Stimulated activated CD8-positive, alpha-beta memory T cell treated with anti-CD3 and anti-CD28 coated beads, Interleukin-12 subunit alpha, Interleukin-12 subunit beta, amount 100 ng/mL, for 1 hour (primary cell): ENCODE measurements around the gene WFDC5.
A peak's percentile ranks its signal among the peaks of the same experiment; 100 is the strongest.
"Not testable (repeated sequence)": the region's sequence is repeated elsewhere in the genome, so short reads cannot be mapped to it uniquely, and the experiment has no call there.

Source experiments
- DNase-seq: peaks from one replicate; pipeline ENCODE4 v3.0.0-alpha.2; 2020; ENCODE audit warnings: low read depth

The WFDC5 gene

GRCh38 chr20:45114465-45115385 lies at the start of gene WFDC5:
Gene WFDC5 (minus strand): TSS chr20:45115174. CDS start chr20:45115083, 91 bp downstream.
- DNase-seq: no peak

GRCh38 chr20:45163083-45163803 lies 48.3 kb upstream of the WFDC5 start:
- DNase-seq: no peak

GRCh38 chr20:45157962-45158361 lies 43.0 kb upstream of the WFDC5 start:
- DNase-seq: no peak

GRCh38 chr20:45156713-45157112 lies 41.7 kb upstream of the WFDC5 start:
- DNase-seq: no peak

- not testable (repeated sequence) for DNase-seq
Measured at GRCh38 chr20:45154794-45155193, 39.8 kb upstream of the WFDC5 start.

GRCh38 chr20:45154183-45154582 lies 39.2 kb upstream of the WFDC5 start:
- no peak for DNase-seq

GRCh38 chr20:45153752-45154151 lies 38.8 kb upstream of the WFDC5 start:
- no peak for DNase-seq

GRCh38 chr20:45153147-45153546 lies 38.2 kb upstream of the WFDC5 start:
- DNase-seq: no peak

- no peak for DNase-seq
Measured at GRCh38 chr20:45152405-45152804, 37.4 kb upstream of the WFDC5 start.

GRCh38 chr20:45149062-45149461 lies 34.1 kb upstream of the WFDC5 start:
- DNase-seq: no peak

GRCh38 chr20:45140836-45141235 lies 25.9 kb upstream of the WFDC5 start:
- DNase-seq: no peak

GRCh38 chr20:45139733-45140375 lies 24.9 kb upstream of the WFDC5 start:
- DNase-seq: not testable (repeated sequence)

GRCh38 chr20:45138561-45139300 lies 23.8 kb upstream of the WFDC5 start:
- DNase-seq: peak; percentile 10

- DNase-seq: no peak
Measured at GRCh38 chr20:45136911-45137310, 21.9 kb upstream of the WFDC5 start.

GRCh38 chr20:45128099-45128498 lies 13.1 kb upstream of the WFDC5 start:
- no peak for DNase-seq

- no peak for DNase-seq
Measured at GRCh38 chr20:45124365-45124764, 9.4 kb upstream of the WFDC5 start, which contains the start of gene WFDC12. Gene WFDC12 (minus strand): TSS chr20:45124465. CDS start chr20:45124447, 18 bp downstream.

GRCh38 chr20:45121388-45121787 lies 6.4 kb upstream of the WFDC5 start:
- no peak for DNase-seq

- no peak for DNase-seq
Measured at GRCh38 chr20:45119556-45120266, 4.7 kb upstream of the WFDC5 start.

- no peak for DNase-seq
Measured at GRCh38 chr20:45118028-45118427, 3.1 kb upstream of the WFDC5 start.

- no peak for DNase-seq
Measured at GRCh38 chr20:45117581-45117980, 2.6 kb upstream of the WFDC5 start.

- no peak for DNase-seq
Measured at GRCh38 chr20:45115829-45116228, 855 bp upstream of the WFDC5 start.
